Right lobe of liver (tissue), 4 donors: ENCODE data around the gene PKIG.

Source experiments
- POLR2A ChIP-seq: fragments of 450-650 bp; IDR thresholded peaks from one replicate; pipeline ENCODE4 v1.6.1; 2017; ENCODE audit warnings: antibody characterized with exemption, mild to moderate bottlenecking
- TF ChIP-seq, protein P1 (sequence below), 4 donors: fragments of 200-600 bp in 3 of 4; fragments of 450-650 bp in 1 of 4; IDR thresholded peaks; one replicate each; pipeline versions ENCODE4 v1.5.1 to v1.8.0; 2016 to 2022; ENCODE audit warnings: antibody characterized with exemption in 4 of 4, mild to moderate bottlenecking in 2 of 4
- donor health status: DM: no; HTN: no; CAD: no.
- donor health status: DM: no; HTN: no; CAD: no.
- donor health status: DM: no; HTN: yes; CAD: no.

GRCh38 chr20:44625361-44625760 lies 43.0 kb downstream of the PKIG start:
- TF ChIP-seq, protein P1, sequence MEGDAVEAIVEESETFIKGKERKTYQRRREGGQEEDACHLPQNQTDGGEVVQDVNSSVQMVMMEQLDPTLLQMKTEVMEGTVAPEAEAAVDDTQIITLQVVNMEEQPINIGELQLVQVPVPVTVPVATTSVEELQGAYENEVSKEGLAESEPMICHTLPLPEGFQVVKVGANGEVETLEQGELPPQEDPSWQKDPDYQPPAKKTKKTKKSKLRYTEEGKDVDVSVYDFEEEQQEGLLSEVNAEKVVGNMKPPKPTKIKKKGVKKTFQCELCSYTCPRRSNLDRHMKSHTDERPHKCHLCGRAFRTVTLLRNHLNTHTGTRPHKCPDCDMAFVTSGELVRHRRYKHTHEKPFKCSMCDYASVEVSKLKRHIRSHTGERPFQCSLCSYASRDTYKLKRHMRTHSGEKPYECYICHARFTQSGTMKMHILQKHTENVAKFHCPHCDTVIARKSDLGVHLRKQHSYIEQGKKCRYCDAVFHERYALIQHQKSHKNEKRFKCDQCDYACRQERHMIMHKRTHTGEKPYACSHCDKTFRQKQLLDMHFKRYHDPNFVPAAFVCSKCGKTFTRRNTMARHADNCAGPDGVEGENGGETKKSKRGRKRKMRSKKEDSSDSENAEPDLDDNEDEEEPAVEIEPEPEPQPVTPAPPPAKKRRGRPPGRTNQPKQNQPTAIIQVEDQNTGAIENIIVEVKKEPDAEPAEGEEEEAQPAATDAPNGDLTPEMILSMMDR (IDR thresholded peaks at IDR 0.05): no peak
- no peak for TF ChIP-seq POLR2A
